ENCODE data around the gene ELFN2. TPM values are rescaled to one million over a fixed set of nuclear protein-coding genes. Genes with fewer than 3 reads are reported as not detected.

The ELFN2 gene
- total RNA-seq, 1 experiment from 2014 or later, result 4.0 TPM

DNA sequence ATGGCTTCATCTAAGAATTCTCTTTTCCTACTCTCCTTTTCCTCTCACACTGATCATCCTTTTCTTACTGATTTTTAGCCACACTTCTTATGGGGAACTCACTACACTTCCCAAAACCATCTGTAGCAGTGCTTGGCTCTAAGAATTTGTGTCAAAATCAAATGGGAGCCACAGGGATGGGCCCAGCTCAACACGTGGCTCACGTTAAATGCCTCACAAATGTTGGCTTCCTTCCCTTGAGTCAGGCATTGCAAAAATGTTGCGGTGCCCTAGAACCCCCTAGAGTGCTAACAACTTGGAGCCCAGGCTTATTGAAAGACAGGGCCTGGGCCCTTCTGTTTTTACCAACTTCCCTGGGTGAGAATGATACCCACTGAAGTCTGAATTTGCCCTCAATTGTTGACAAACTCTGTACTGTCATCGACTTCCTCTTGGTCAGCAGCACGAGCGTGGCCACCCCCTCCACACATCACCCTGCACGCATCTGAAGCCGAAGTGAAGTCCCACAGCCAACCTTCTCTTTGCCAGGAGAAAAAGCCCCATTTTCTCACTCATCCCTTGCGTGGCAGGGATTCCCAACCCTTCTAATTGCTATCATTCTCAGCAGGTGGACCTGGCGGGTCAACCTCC is 69.7 kb downstream of the ELFN2 start:
- no TSS peak for BruUV-seq (replicated peaks)
- intact Hi-C loops (cut with micrococcal nuclease; ENCODE audit: unreplicated experiment), result no loop called here
- Mint-ChIP-seq H3K27me3 (ENCODE audit: insufficient read depth, unreplicated experiment) (no peaks in the 10 kb centered on the region), H3K27ac (ENCODE audit: unreplicated experiment) (no peak overlapping the region), H3K4me3 (ENCODE audit: unreplicated experiment) (no peak overlapping the region), H3K36me3 (ENCODE audit: insufficient read depth, unreplicated experiment) (no peaks in the 10 kb centered on the region), H3K4me1 (ENCODE audit: low read depth, unreplicated experiment) (no peaks in the 10 kb centered on the region), H3K9me3 (ENCODE audit: unreplicated experiment) (no peaks in the 10 kb centered on the region)
- DNase-seq, result no peak
- peaks cover 14% of the 10 kb centered on the region for H3K4me1 ChIP-seq
- H3K27me3 ChIP-seq (replicated peaks; ENCODE audit: control insufficient read depth, insufficient read depth, low read length), result no peaks in the 10 kb centered on the region
- TF ChIP-seq, protein P1, sequence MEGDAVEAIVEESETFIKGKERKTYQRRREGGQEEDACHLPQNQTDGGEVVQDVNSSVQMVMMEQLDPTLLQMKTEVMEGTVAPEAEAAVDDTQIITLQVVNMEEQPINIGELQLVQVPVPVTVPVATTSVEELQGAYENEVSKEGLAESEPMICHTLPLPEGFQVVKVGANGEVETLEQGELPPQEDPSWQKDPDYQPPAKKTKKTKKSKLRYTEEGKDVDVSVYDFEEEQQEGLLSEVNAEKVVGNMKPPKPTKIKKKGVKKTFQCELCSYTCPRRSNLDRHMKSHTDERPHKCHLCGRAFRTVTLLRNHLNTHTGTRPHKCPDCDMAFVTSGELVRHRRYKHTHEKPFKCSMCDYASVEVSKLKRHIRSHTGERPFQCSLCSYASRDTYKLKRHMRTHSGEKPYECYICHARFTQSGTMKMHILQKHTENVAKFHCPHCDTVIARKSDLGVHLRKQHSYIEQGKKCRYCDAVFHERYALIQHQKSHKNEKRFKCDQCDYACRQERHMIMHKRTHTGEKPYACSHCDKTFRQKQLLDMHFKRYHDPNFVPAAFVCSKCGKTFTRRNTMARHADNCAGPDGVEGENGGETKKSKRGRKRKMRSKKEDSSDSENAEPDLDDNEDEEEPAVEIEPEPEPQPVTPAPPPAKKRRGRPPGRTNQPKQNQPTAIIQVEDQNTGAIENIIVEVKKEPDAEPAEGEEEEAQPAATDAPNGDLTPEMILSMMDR (IDR thresholded peaks at IDR 0.05; ENCODE audit: insufficient read depth in 1 of 2, low read depth in 1 of 2, low read length in 1 of 2, severe bottlenecking in 1 of 2, unreplicated experiment in 1 of 2), result no peak
- CTCF ChIA-PET, result no interaction called here
- no peaks in the 10 kb centered on the region for H3K36me3 ChIP-seq (ENCODE audit: control insufficient read depth, insufficient read depth, low read length)
- H3K4me3 ChIP-seq (ENCODE audit: low read depth, low read length), result no peak overlapping the region
- POLR2A ChIA-PET, result no interaction called here
- no peaks in the 10 kb centered on the region for H3K9me3 ChIP-seq

DNA sequence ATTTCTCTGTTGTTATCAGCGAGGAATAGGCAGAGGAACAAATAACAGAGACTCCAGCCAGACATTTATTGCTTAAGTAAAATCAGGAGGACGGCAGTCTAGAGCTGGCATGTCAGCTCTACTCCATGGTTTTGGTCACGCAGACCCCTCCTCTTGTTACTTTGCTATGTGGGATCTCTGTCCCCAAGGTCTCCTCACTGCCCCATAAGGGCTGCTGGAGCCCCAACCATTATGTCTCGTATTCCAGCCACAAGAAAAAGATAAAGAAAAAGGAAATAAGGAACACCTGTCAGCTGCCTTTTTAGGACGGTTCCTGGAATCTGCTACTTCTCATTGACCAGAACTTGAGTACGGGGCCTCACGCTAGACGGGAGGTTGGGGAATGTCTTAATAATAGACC is 70.4 kb downstream of the ELFN2 start:
- Mint-ChIP-seq H3K27me3 (ENCODE audit: insufficient read depth, unreplicated experiment) (no peaks in the 10 kb centered on the region), H3K4me3 (ENCODE audit: unreplicated experiment) (no peak overlapping the region), H3K27ac (ENCODE audit: unreplicated experiment) (no peak overlapping the region), H3K36me3 (ENCODE audit: insufficient read depth, unreplicated experiment) (no peaks in the 10 kb centered on the region), H3K9me3 (ENCODE audit: unreplicated experiment) (no peaks in the 10 kb centered on the region), H3K4me1 (ENCODE audit: low read depth, unreplicated experiment) (no peaks in the 10 kb centered on the region)
- no peaks in the 10 kb centered on the region for H3K36me3 ChIP-seq (ENCODE audit: control insufficient read depth, insufficient read depth, low read length)
- no TSS peak for BruUV-seq (replicated peaks)
- TF ChIP-seq, protein P1 (IDR thresholded peaks at IDR 0.05; ENCODE audit: insufficient read depth in 1 of 2, low read depth in 1 of 2, low read length in 1 of 2, severe bottlenecking in 1 of 2, unreplicated experiment in 1 of 2), result no peak
- no peak for DNase-seq
- no peaks in the 10 kb centered on the region for H3K9me3 ChIP-seq
- no peaks in the 10 kb centered on the region for H3K27me3 ChIP-seq (replicated peaks; ENCODE audit: control insufficient read depth, insufficient read depth, low read length)
- CTCF ChIA-PET, result no interaction called here
- no peak overlapping the region for H3K4me3 ChIP-seq (ENCODE audit: low read depth, low read length)
- H3K4me1 ChIP-seq, result peaks cover 14% of the 10 kb centered on the region
- POLR2A ChIA-PET, result no interaction called here
- intact Hi-C loops (cut with micrococcal nuclease; ENCODE audit: unreplicated experiment), result no loop called here

DNA sequence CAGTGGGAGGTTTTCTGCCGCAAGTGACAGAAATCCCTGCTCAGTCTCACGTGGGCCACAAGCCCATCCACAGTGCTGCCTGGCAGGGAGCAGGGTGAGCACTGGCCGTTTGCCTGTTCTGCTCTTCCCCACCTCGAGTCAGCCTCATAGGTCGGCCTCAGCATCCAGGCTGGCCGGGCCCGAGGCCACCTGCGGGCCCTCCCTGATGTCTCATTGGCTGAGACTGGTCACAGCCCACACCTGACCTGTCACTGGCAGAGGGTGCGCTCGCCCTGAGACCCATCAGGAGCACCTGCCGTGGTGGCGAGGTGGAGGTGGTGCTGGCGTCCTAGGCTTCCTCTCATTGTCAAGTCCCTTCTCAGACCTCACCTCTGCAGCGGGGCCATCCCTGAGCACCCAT is 72.1 kb downstream of the ELFN2 start:
- POLR2A ChIA-PET, result no interaction called here
- Mint-ChIP-seq H3K36me3 (ENCODE audit: insufficient read depth, unreplicated experiment) (no peaks in the 10 kb centered on the region), H3K27me3 (ENCODE audit: insufficient read depth, unreplicated experiment) (no peaks in the 10 kb centered on the region), H3K9me3 (ENCODE audit: unreplicated experiment) (no peaks in the 10 kb centered on the region), H3K4me1 (ENCODE audit: low read depth, unreplicated experiment) (no peaks in the 10 kb centered on the region), H3K4me3 (ENCODE audit: unreplicated experiment) (no peak overlapping the region), H3K27ac (ENCODE audit: unreplicated experiment) (no peak overlapping the region)
- no peak for DNase-seq
- no TSS peak for BruUV-seq (replicated peaks)
- no peaks in the 10 kb centered on the region for H3K36me3 ChIP-seq (ENCODE audit: control insufficient read depth, insufficient read depth, low read length)
- no peaks in the 10 kb centered on the region for H3K9me3 ChIP-seq
- CTCF ChIA-PET, result no interaction called here
- intact Hi-C loops (cut with micrococcal nuclease; ENCODE audit: unreplicated experiment), result loop anchor here (2.0 kb wide), 1 partner anchor 78 kb away; no protein-coding TSS in a partner anchor
- no peak overlapping the region for H3K4me3 ChIP-seq (ENCODE audit: low read depth, low read length)
- TF ChIP-seq, protein P1 (IDR thresholded peaks at IDR 0.05; ENCODE audit: insufficient read depth in 1 of 2, low read depth in 1 of 2, low read length in 1 of 2, severe bottlenecking in 1 of 2, unreplicated experiment in 1 of 2), result no peak
- H3K27me3 ChIP-seq (replicated peaks; ENCODE audit: control insufficient read depth, insufficient read depth, low read length), result no peaks in the 10 kb centered on the region
- H3K4me1 ChIP-seq, result peaks cover 14% of the 10 kb centered on the region

Measured in Caco-2 (cell line).